OCI-LY7 (cell line): Measurements from ENCODE around the gene HRH3. TPM values are rescaled to one million over a fixed set of nuclear protein-coding genes. Genes with fewer than 3 reads are reported as not detected.

Experiments
- BruUV-seq: library from RNA; stranded (reverse); fragments of 400-500 nt; replicated peaks from 2 replicates; lab custom pipeline; 2021; lab: Mats Ljungman, UMichigan
- CTCF ChIA-PET: fragments of 300-600 bp; sonication (Branson Sonifier 250); formaldehyde crosslinking; loops from one replicate; lab custom pipeline; 2022; ENCODE audit warnings: antibody characterized with exemption; ENCODE audit not compliant: unreplicated experiment; lab: Charles Lee
- POLR2A ChIA-PET: fragments of 300-600 bp; sonication (Branson Sonifier 250); formaldehyde crosslinking; loops from one replicate; lab custom pipeline; 2022; ENCODE audit warnings: antibody characterized with exemption; lab: Charles Lee
- DNase-seq: peaks from one replicate; pipeline ENCODE4 v3.0.0-alpha.2; 2015; ENCODE audit warnings: low spot score
- H2AFZ ChIP-seq: fragments of 200-600 bp; sonication (generic), shearing (Covaris generic); 2 replicates; pipeline ENCODE4 v1.6.1; 2014; ENCODE audit warnings: mild to moderate bottlenecking, antibody characterized with exemption, low read length, moderate library complexity
- H3K27ac ChIP-seq: fragments of 200-600 bp; sonication (generic); 2 replicates; pipeline ENCODE4 v1.5.1; 2014; ENCODE audit warnings: mixed run types, low read depth, mild to moderate bottlenecking, moderate library complexity, low read length, inconsistent platforms; ENCODE audit not compliant: poor library complexity, severe bottlenecking
- H3K36me3 ChIP-seq: fragments of 200-600 bp; sonication (generic); 2 replicates; pipeline ENCODE4 v1.6.1; 2014; ENCODE audit warnings: mild to moderate bottlenecking, antibody characterized with exemption, low read length, moderate library complexity, mixed read lengths; ENCODE audit not compliant: insufficient read depth
- H3K4me1 ChIP-seq: fragments of 200-600 bp; sonication (generic); 2 replicates; pipeline ENCODE4 v1.5.1; 2014; ENCODE audit warnings: mild to moderate bottlenecking, low read length; ENCODE audit not compliant: insufficient read depth, poor library complexity, severe bottlenecking
- H3K4me2 ChIP-seq: fragments of 200-600 bp; sonication (generic); 2 replicates; pipeline ENCODE4 v1.6.1; 2014; ENCODE audit warnings: mild to moderate bottlenecking, low read length
- H3K4me3 ChIP-seq: fragments of 200-600 bp; sonication (generic); 2 replicates; pipeline ENCODE4 v1.5.1; 2014; ENCODE audit warnings: mild to moderate bottlenecking, low read depth, low read length; ENCODE audit not compliant: poor library complexity, severe bottlenecking
- H3K79me2 ChIP-seq: fragments of 200-600 bp; sonication (generic); 2 replicates; pipeline ENCODE4 v1.6.1; 2016; ENCODE audit warnings: low read depth, mild to moderate bottlenecking, low read length, moderate library complexity, mixed read lengths; ENCODE audit not compliant: insufficient read depth
- H3K9me2 ChIP-seq: fragments of 200-600 bp; sonication (generic); 2 replicates; pipeline ENCODE4 v1.6.1; 2016; ENCODE audit warnings: mild to moderate bottlenecking, low read length, mixed read lengths; ENCODE audit not compliant: insufficient read depth
- H3K9me3 ChIP-seq: fragments of 200-600 bp; sonication (generic); 2 replicates; pipeline ENCODE4 v1.6.1; 2014; ENCODE audit warnings: mild to moderate bottlenecking, mixed run types, low read length, mixed read lengths
- H4K20me1 ChIP-seq: fragments of 200-600 bp; sonication (generic); 2 replicates; pipeline ENCODE4 v1.6.1; 2014; ENCODE audit warnings: mild to moderate bottlenecking, antibody characterized with exemption, low read length, moderate library complexity, mixed read lengths; ENCODE audit not compliant: insufficient read depth
- EZH2phosphoT487 ChIP-seq: fragments of 200-600 bp; sonication (generic); IDR thresholded peaks from 2 replicates; pipeline ENCODE4 v1.6.1; 2018; ENCODE audit warnings: low read depth, borderline replicate concordance, mild to moderate bottlenecking, mixed run types, antibody characterized with exemption, low read length, moderate library complexity, mixed read lengths
- intact Hi-C: fragments of 100-400 bp; cut with micrococcal nuclease; formaldehyde crosslinking; loops from one replicate; pipeline ENCODE4 v1.10.0; 2022; ENCODE audit not compliant: unreplicated experiment
- total RNA-seq, 2 experiments: library from RNA; depleted of rRNA in 1 of 2; stranded (reverse); fragments of >200 nt in 1 of 2; shearing (Covaris generic) in 1 of 2; gene quantifications; 2 replicates each; pipeline ENCODE4 v1.2.3, GENCODE V29; 2014 to 2022
- TF ChIP-seq, protein P1 (sequence below): fragments of 200-600 bp; sonication (generic); conservative IDR thresholded peaks from 2 replicates; pipeline ENCODE4 v1.5.1; 2014; ENCODE audit warnings: mild to moderate bottlenecking, antibody characterized with exemption, low read length, moderate library complexity, mixed read lengths

Gene HRH3
- total RNA-seq, 2 experiments from 2014 or later, result not detected

DNA sequence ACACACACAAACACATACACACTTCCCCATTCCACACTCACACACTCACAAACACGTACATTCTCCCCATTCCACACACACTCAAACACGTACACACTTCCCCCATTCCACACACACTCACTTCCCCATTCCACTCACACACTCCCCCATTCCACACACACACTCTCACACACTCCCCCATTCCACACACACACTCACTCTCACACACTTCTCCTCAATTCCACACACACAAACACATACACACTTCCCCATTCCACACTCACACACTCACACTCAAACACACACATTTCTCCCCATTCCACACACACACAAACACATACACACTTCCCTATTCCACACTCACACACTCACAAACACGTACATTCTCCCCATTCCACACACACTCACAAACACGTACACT lies 9.6 kb upstream of the HRH3 start:
- intact Hi-C loops, result no loop called here
- H3K4me3 ChIP-seq, result no peak overlapping the region
- H3K36me3 ChIP-seq, result no peaks in the 10 kb centered on the region
- ChIA-PET CTCF (no interaction called here), POLR2A (no interaction called here)
- no TSS peak for BruUV-seq
- no peaks in the 10 kb centered on the region for H3K4me1 ChIP-seq
- H3K4me2 ChIP-seq, result no peak overlapping the region
- H3K27ac ChIP-seq, result no peak overlapping the region
- H3K79me2 ChIP-seq, result no peaks in the 10 kb centered on the region
- DNase-seq, result no peak
- TF ChIP-seq, protein P1, sequence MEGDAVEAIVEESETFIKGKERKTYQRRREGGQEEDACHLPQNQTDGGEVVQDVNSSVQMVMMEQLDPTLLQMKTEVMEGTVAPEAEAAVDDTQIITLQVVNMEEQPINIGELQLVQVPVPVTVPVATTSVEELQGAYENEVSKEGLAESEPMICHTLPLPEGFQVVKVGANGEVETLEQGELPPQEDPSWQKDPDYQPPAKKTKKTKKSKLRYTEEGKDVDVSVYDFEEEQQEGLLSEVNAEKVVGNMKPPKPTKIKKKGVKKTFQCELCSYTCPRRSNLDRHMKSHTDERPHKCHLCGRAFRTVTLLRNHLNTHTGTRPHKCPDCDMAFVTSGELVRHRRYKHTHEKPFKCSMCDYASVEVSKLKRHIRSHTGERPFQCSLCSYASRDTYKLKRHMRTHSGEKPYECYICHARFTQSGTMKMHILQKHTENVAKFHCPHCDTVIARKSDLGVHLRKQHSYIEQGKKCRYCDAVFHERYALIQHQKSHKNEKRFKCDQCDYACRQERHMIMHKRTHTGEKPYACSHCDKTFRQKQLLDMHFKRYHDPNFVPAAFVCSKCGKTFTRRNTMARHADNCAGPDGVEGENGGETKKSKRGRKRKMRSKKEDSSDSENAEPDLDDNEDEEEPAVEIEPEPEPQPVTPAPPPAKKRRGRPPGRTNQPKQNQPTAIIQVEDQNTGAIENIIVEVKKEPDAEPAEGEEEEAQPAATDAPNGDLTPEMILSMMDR, result no peak
- no peak for TF ChIP-seq EZH2phosphoT487
- H3K9me3 ChIP-seq, result no peaks in the 10 kb centered on the region
- no peak overlapping the region for H2AFZ ChIP-seq
- H4K20me1 ChIP-seq, result no peaks in the 10 kb centered on the region
- no peaks in the 10 kb centered on the region for H3K9me2 ChIP-seq

DNA sequence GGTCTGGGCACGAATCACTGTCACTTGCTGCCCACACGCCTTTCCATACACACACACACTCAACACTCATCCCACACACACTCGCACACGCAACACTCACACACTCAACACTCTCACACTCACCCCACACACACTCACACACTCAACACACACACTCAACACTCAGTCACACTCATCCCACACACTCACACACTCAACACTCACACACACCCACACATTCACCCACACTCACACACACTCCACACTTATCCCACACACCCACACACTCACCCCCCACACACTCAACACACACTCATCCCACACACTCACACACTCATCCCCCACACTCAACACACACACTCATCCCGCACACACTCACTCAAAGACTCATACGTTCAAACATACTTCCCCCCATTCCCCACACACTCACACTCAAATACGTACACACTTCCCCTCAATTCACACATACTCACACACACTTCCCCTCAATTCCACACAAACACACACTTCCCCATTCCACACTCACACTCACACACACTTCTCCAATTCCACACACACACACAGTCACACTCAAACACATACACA lies 9.0 kb upstream of the HRH3 start:
- ChIA-PET CTCF (no interaction called here), POLR2A (no interaction called here)
- no peaks in the 10 kb centered on the region for H3K79me2 ChIP-seq
- no peak overlapping the region for H2AFZ ChIP-seq
- intact Hi-C loops, result no loop called here
- no peak overlapping the region for H3K4me2 ChIP-seq
- H3K9me3 ChIP-seq, result no peaks in the 10 kb centered on the region
- H3K4me3 ChIP-seq, result no peak overlapping the region
- H3K36me3 ChIP-seq, result no peaks in the 10 kb centered on the region
- H3K4me1 ChIP-seq, result no peaks in the 10 kb centered on the region
- no peaks in the 10 kb centered on the region for H4K20me1 ChIP-seq
- no peak for DNase-seq
- H3K9me2 ChIP-seq, result no peaks in the 10 kb centered on the region
- no TSS peak for BruUV-seq
- TF ChIP-seq EZH2phosphoT487, result no peak
- TF ChIP-seq, protein P1, result no peak
- no peak overlapping the region for H3K27ac ChIP-seq
